Inferior parietal cortex (tissue), 1 donor: ENCODE data around the gene CEP131.
"Not testable (repeated sequence)": the region's sequence is repeated elsewhere in the genome, so short reads cannot be mapped to it uniquely, and the experiment has no call there.

ENCODE experiments used
- DNase-seq: peaks from one replicate; pipeline ENCODE4 v3.0.0-alpha.2; 2016; ENCODE audit errors: extremely low spot score

CEP131 gene

GRCh38 chr17:81238815-81239713, 16.3 kb upstream of the CEP131 start, which contains the start of the genes NDUFAF8 and TEPSIN:
NDUFAF8 (plus strand) TSS chr17:81239318; CDS start chr17:81239364, 46 bp downstream.
TEPSIN (minus strand) TSS chr17:81239055; CDS start chr17:81239033, 22 bp downstream.
- DNase-seq: peak; percentile 100

- DNase-seq: no peak
These were observed 15.7 kb upstream of the CEP131 start for GRCh38 chr17:81238490-81238814.

GRCh38 chr17:81237591-81238489, 15.1 kb upstream of the CEP131 start:
- no peak for DNase-seq

- DNase-seq: no peak
These were observed 14.0 kb upstream of the CEP131 start for GRCh38 chr17:81236784-81237183.

GRCh38 chr17:81235822-81236740, 13.3 kb upstream of the CEP131 start:
- DNase-seq: no peak

- DNase-seq: no peak
These were observed 12.4 kb upstream of the CEP131 start for GRCh38 chr17:81234940-81235821.

- DNase-seq: no peak
These were observed 11.7 kb upstream of the CEP131 start for GRCh38 chr17:81234506-81234855.

GRCh38 chr17:81233811-81234505, 11.2 kb upstream of the CEP131 start:
- no peak for DNase-seq

GRCh38 chr17:81233316-81233715, 10.6 kb upstream of the CEP131 start:
- no peak for DNase-seq

GRCh38 chr17:81232616-81233241, 10.0 kb upstream of the CEP131 start:
- no peak for DNase-seq

GRCh38 chr17:81231766-81232581, 9.2 kb upstream of the CEP131 start:
- no peak for DNase-seq

- DNase-seq: no peak
These were observed 8.4 kb upstream of the CEP131 start for GRCh38 chr17:81231121-81231645.

- DNase-seq: no peak
These were observed 7.5 kb upstream of the CEP131 start for GRCh38 chr17:81230043-81230820.

- DNase-seq: no peak
These were observed 6.8 kb upstream of the CEP131 start for GRCh38 chr17:81229666-81229920.

GRCh38 chr17:81228834-81229665, 6.3 kb upstream of the CEP131 start:
- DNase-seq: no peak

GRCh38 chr17:81228420-81228819, 5.7 kb upstream of the CEP131 start:
- DNase-seq: no peak

GRCh38 chr17:81227630-81228029, 4.9 kb upstream of the CEP131 start:
- DNase-seq: not testable (repeated sequence)
